HG03280 (cell line): ENCODE data around the gene CNNM2.

Experiments
- ATAC-seq: cut with Tn5 transposase; IDR thresholded peaks from one replicate; pipeline ENCODE4 v1.9.1; 2021; ENCODE audit warnings: mild to moderate bottlenecking, moderate library complexity; ENCODE audit not compliant: unreplicated experiment

Gene CNNM2

GRCh38 chr10:103100620-103101019 lies 182.5 kb downstream of the CNNM2 start:
- ATAC-seq = no peak

- ATAC-seq = no peak
Measured at GRCh38 chr10:103102195-103102594, 184.1 kb downstream of the CNNM2 start.

- ATAC-seq = no peak
Measured at GRCh38 chr10:103103989-103104388, 185.9 kb downstream of the CNNM2 start.

- no peak for ATAC-seq
Measured at GRCh38 chr10:103104721-103105120, 186.6 kb downstream of the CNNM2 start.

- no peak for ATAC-seq
Measured at GRCh38 chr10:103105462-103105861, 187.4 kb downstream of the CNNM2 start.

GRCh38 chr10:103106539-103106938 lies 188.4 kb downstream of the CNNM2 start:
- ATAC-seq = no peak

- no peak for ATAC-seq
Measured at GRCh38 chr10:103109821-103110220, 191.7 kb downstream of the CNNM2 start.

GRCh38 chr10:103110407-103110806 lies 192.3 kb downstream of the CNNM2 start:
- no peak for ATAC-seq

GRCh38 chr10:103111031-103111917 lies 193.2 kb downstream of the CNNM2 start:
- ATAC-seq = peak; percentile 72

GRCh38 chr10:103111918-103112877 lies 194.1 kb downstream of the CNNM2 start:
- ATAC-seq = peak; percentile 43

GRCh38 chr10:103114876-103115275 lies 196.8 kb downstream of the CNNM2 start:
- no peak for ATAC-seq

- no peak for ATAC-seq
Measured at GRCh38 chr10:103117247-103117646, 199.2 kb downstream of the CNNM2 start.

- no peak for ATAC-seq
Measured at GRCh38 chr10:103120546-103120945, 202.5 kb downstream of the CNNM2 start.

GRCh38 chr10:103120977-103121735 lies 203.1 kb downstream of the CNNM2 start:
- no peak for ATAC-seq

GRCh38 chr10:103123282-103124024 lies 205.4 kb downstream of the CNNM2 start:
- no peak for ATAC-seq

- ATAC-seq = no peak
Measured at GRCh38 chr10:103124420-103125096, 206.5 kb downstream of the CNNM2 start.

- ATAC-seq = peak; percentile 84
Measured at GRCh38 chr10:103125323-103126267, 207.5 kb downstream of the CNNM2 start.

GRCh38 chr10:103127241-103127640 lies 209.1 kb downstream of the CNNM2 start:
- ATAC-seq = no peak
